Caco-2 (cell line): ENCODE measurements around the gene GARIN1A. TPM values are rescaled to one million over a fixed set of nuclear protein-coding genes. Genes with fewer than 3 reads are reported as not detected.

Source experiments
- BruUV-seq: library from RNA; stranded (reverse); fragments of 400-500 nt; replicated peaks from 2 replicates; lab custom pipeline; 2021; lab: Mats Ljungman, UMichigan
- CTCF ChIA-PET: fragments of 300-600 bp; sonication (Branson Sonifier 250); formaldehyde crosslinking; loops from one replicate; lab custom pipeline; 2022; ENCODE audit warnings: antibody characterized with exemption; lab: Charles Lee
- POLR2A ChIA-PET: fragments of 300-600 bp; sonication (Branson Sonifier 250); formaldehyde crosslinking; loops from one replicate; lab custom pipeline; 2022; ENCODE audit warnings: antibody characterized with exemption; lab: Charles Lee
- DNase-seq, 2 experiments: peaks; one replicate each; pipeline versions ENCODE4 v3.0.0 to v3.0.0-alpha.2; 2020 to 2022
- H3K27me3 ChIP-seq: replicated peaks from 2 replicates; pipeline ENCODE4 v1.6.0; 2011; ENCODE audit warnings: low read length; ENCODE audit not compliant: control insufficient read depth, insufficient read depth
- H3K36me3 ChIP-seq: 2 replicates; pipeline ENCODE4 v1.5.1; 2011; ENCODE audit warnings: low read length; ENCODE audit not compliant: control insufficient read depth, insufficient read depth
- H3K4me1 ChIP-seq: fragments of 250-450 bp; sonication (Bioruptor Pico); 2 replicates; pipeline ENCODE4 v1.5.1; 2020; ENCODE audit warnings: mild to moderate bottlenecking
- H3K4me3 ChIP-seq: 2 replicates; pipeline ENCODE4 v1.5.1; 2011; ENCODE audit warnings: low read depth, mild to moderate bottlenecking, control low read depth, low read length
- H3K9me3 ChIP-seq: fragments of 250-450 bp; sonication (Bioruptor Pico); 2 replicates; pipeline ENCODE4 v1.5.1; 2020; ENCODE audit warnings: mild to moderate bottlenecking, moderate library complexity
- H3K27ac Mint-ChIP-seq: one replicate; pipeline ENCODE4 v1.8.0; 2022; ENCODE audit warnings: mixed read lengths; ENCODE audit not compliant: unreplicated experiment
- H3K27me3 Mint-ChIP-seq: one replicate; pipeline ENCODE4 v1.8.0; 2022; ENCODE audit warnings: mixed read lengths; ENCODE audit not compliant: insufficient read depth, unreplicated experiment
- H3K36me3 Mint-ChIP-seq: one replicate; pipeline ENCODE4 v1.8.0; 2022; ENCODE audit warnings: mild to moderate bottlenecking, mixed read lengths; ENCODE audit not compliant: insufficient read depth, unreplicated experiment
- H3K4me1 Mint-ChIP-seq: one replicate; pipeline ENCODE4 v1.8.0; 2022; ENCODE audit warnings: low read depth, mixed read lengths; ENCODE audit not compliant: unreplicated experiment
- H3K4me3 Mint-ChIP-seq: one replicate; pipeline ENCODE4 v1.8.0; 2022; ENCODE audit warnings: mild to moderate bottlenecking, moderate library complexity, mixed read lengths; ENCODE audit not compliant: unreplicated experiment
- H3K9me3 Mint-ChIP-seq: one replicate; pipeline ENCODE4 v1.8.0; 2022; ENCODE audit warnings: mixed read lengths; ENCODE audit not compliant: unreplicated experiment
- CTCF ChIP-seq, 2 experiments: fragments of 200-600 bp in 1 of 2; IDR thresholded peaks; 1 replicate in 1 of 2; 2 replicates in 1 of 2; pipeline versions ENCODE4 v1.5.1 to v1.8.0; 2011 to 2022; ENCODE audit warnings: antibody characterized with exemption in 1 of 2, control low read depth in 1 of 2, inconsistent platforms in 1 of 2, low read depth in 1 of 2, low read length in 1 of 2, mild to moderate bottlenecking in 1 of 2, moderate library complexity in 1 of 2; ENCODE audit not compliant: insufficient read depth in 1 of 2, severe bottlenecking in 1 of 2, unreplicated experiment in 1 of 2
- intact Hi-C: fragments of 100-400 bp; cut with micrococcal nuclease; formaldehyde crosslinking; loops from one replicate; pipeline ENCODE4 v1.10.0; 2022; ENCODE audit not compliant: unreplicated experiment
- total RNA-seq: library from RNA; stranded (reverse); gene quantifications from 2 replicates; pipeline ENCODE4 v1.2.3, GENCODE V29; 2022

GARIN1A gene
- total RNA-seq, 1 experiment from 2014 or later = 0.48 TPM

- DNase-seq = no peak
- Histone ChIP-seq H3K4me1 (no peaks in the 10 kb centered on the region), H3K36me3 (no peaks in the 10 kb centered on the region), H3K27me3 (no peaks in the 10 kb centered on the region), H3K4me3 (no peak overlapping the region), H3K9me3 (peaks cover 12% of the 10 kb centered on the region)
- intact Hi-C loops = loop anchor here (10.0 kb wide), 1 partner anchor 190 kb away; the partner anchor contains the start of gene METTL2B
- H3K36me3 Mint-ChIP-seq = peaks cover 24% of the 10 kb centered on the region
- ChIA-PET CTCF (interaction anchor here (1.2 kb wide), 1 partner anchor 191 kb away, joined by 3 read pairs; no protein-coding TSS in a partner anchor), POLR2A (no interaction called here)
- H3K27ac Mint-ChIP-seq = no peak overlapping the region
- no peak overlapping the region for H3K4me3 Mint-ChIP-seq
- no peaks in the 10 kb centered on the region for H3K27me3 Mint-ChIP-seq
- no peak for TF ChIP-seq CTCF (IDR thresholded peaks at IDR 0.05; ENCODE audit: insufficient read depth in 1 of 2, low read depth in 1 of 2, low read length in 1 of 2, severe bottlenecking in 1 of 2, unreplicated experiment in 1 of 2)
- no TSS peak for BruUV-seq
- H3K4me1 Mint-ChIP-seq = no peaks in the 10 kb centered on the region
- peaks cover 13% of the 10 kb centered on the region for H3K9me3 Mint-ChIP-seq
Measured at GRCh38 chr7:128665057-128665456, 7.0 kb upstream of the GARIN1A start.

GRCh38 chr7:128666200-128666599 is 5.9 kb upstream of the GARIN1A start:
- intact Hi-C loops = loop anchor here (10.0 kb wide), 1 partner anchor 191 kb away; the partner anchor contains the start of gene METTL2B
- Mint-ChIP-seq H3K27ac (no peak overlapping the region), H3K36me3 (peaks cover 22% of the 10 kb centered on the region), H3K27me3 (no peaks in the 10 kb centered on the region), H3K9me3 (peaks cover 11% of the 10 kb centered on the region), H3K4me3 (no peak overlapping the region), H3K4me1 (no peaks in the 10 kb centered on the region)
- H3K36me3 ChIP-seq = no peaks in the 10 kb centered on the region
- ChIA-PET POLR2A (no interaction called here), CTCF (interaction anchor here (1.2 kb wide), 1 partner anchor 192 kb away, joined by 3 read pairs; no protein-coding TSS in a partner anchor)
- H3K4me3 ChIP-seq = no peak overlapping the region
- no TSS peak for BruUV-seq
- DNase-seq = peak in 1 of 2 experiments; percentile 23
- H3K4me1 ChIP-seq = no peaks in the 10 kb centered on the region
- peak in 1 of 2 experiments; percentile 59 for TF ChIP-seq CTCF (IDR thresholded peaks at IDR 0.05; ENCODE audit: insufficient read depth in 1 of 2, low read depth in 1 of 2, low read length in 1 of 2, severe bottlenecking in 1 of 2, unreplicated experiment in 1 of 2)
- H3K27me3 ChIP-seq = no peaks in the 10 kb centered on the region
- peaks cover 10% of the 10 kb centered on the region for H3K9me3 ChIP-seq

GRCh38 chr7:128672927-128673517 is 930 bp downstream of the GARIN1A start:
- Histone ChIP-seq H3K4me3 (no peak overlapping the region), H3K9me3 (no peaks in the 10 kb centered on the region), H3K4me1 (no peaks in the 10 kb centered on the region), H3K27me3 (no peaks in the 10 kb centered on the region), H3K36me3 (no peaks in the 10 kb centered on the region)
- intact Hi-C loops = loop anchor here (5.0 kb wide), 1 partner anchor 209 kb away; no protein-coding TSS in a partner anchor
- H3K36me3 Mint-ChIP-seq = no peaks in the 10 kb centered on the region
- BruUV-seq = no TSS peak
- H3K27me3 Mint-ChIP-seq = peaks cover 2% of the 10 kb centered on the region
- DNase-seq = peak in 1 of 2 experiments; percentile 49
- no peak overlapping the region for H3K27ac Mint-ChIP-seq
- peak; percentile 58 to 77 for TF ChIP-seq CTCF (IDR thresholded peaks at IDR 0.05; ENCODE audit: insufficient read depth in 1 of 2, low read depth in 1 of 2, low read length in 1 of 2, severe bottlenecking in 1 of 2, unreplicated experiment in 1 of 2)
- ChIA-PET POLR2A (no interaction called here), CTCF (interaction anchor here (0.8 to 1.0 kb wide), 2 partner anchors 35 to 207 kb away, joined by 4 to 7 read pairs; no protein-coding TSS in a partner anchor)
- H3K9me3 Mint-ChIP-seq = no peaks in the 10 kb centered on the region
- no peak overlapping the region for H3K4me3 Mint-ChIP-seq
- no peaks in the 10 kb centered on the region for H3K4me1 Mint-ChIP-seq
